Measurements from ENCODE around the gene GPC3.

GRCh38 chrX:133876646-133877045, 108.7 kb downstream of the GPC3 start:
- TF ChIP-seq CTCF (IDR thresholded peaks at IDR 0.05) = no peak
- TF ChIP-seq ZFX (IDR thresholded peaks at IDR 0.05; ENCODE audit: borderline replicate concordance) = no peak
